ENCODE measurements around the gene STAP2.
A peak's percentile ranks its signal among the peaks of the same experiment; 100 is the strongest.
"Not testable (repeated sequence)": the region's sequence is repeated elsewhere in the genome, so short reads cannot be mapped to it uniquely, and the experiment has no call there.

The STAP2 gene

DNA sequence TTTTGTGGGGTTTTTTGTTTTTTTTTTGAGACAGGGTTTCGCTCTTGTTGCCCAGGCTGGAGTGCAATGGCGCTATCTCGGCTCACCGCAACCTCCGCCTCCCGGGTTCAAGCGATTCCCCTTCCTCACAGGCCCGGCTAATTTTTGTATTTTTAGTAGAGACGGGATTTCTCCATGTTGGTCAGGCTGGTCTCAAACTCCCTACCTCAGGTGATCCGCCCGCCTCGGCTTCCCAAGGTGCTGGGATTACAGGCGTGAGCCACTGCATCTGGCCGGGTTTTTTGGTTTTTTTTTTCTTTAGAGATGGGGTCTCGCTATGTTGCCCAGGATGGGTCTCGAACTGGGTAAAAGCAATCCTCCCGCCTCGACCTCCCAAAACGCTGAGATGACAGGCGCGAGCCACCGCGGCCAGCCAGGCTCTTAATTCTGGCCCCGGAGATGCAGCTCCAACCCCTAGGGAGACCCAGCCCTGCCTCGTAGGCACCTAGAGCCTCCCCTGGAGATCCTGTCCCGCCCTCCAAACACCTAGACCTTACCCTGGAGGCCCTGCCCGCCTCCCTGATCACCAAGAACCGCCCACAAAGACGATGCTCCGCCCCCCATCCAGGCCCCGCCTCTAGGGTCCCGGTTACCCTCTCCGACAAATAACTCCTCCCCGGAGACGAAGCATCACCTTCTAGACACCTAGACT lies 9.5 kb downstream of the STAP2 start:
- not testable (repeated sequence) for DNase-seq (ENCODE audit: extremely low read depth in 1 of 2, low read depth in 1 of 2)

DNA sequence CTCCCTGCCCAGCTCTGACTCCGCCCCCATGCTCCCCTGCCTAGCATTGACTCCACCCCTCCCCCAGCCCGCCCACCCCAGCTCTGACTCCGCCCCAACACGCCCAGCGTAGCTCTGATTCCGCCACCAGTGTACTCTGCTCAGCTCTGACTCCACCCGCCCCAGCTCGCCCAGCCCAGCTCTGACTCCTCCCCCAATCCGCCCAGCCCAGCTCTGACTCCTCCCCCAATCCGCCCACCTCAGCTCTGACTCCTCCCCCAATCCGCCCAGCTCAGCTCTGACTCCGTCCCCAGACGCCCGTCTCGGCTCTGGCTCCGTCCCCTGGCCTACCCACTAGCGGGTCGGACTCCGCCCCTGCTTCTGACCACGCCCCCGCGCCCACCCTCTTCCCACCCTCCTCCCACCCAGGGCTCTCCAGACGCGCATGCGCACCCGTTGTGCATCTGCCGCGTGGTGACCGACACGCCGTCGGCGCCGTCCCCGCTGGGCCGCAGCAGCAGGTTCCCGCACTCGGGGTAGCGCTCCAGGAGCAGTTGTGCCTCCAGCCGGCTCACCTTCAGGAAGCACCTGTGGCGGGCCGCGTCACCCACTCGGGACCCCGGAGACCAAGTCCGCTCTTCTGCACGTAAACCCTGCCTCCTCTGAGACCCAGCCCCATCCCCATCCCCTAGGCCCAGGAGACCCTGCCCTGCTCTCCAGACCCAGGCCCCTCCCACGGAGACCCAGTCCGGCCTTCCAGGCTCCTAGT lies 10.2 kb downstream of the STAP2 start:
- peak; percentile 92 to 98 for DNase-seq (ENCODE audit: extremely low read depth in 1 of 2, low read depth in 1 of 2)

DNA sequence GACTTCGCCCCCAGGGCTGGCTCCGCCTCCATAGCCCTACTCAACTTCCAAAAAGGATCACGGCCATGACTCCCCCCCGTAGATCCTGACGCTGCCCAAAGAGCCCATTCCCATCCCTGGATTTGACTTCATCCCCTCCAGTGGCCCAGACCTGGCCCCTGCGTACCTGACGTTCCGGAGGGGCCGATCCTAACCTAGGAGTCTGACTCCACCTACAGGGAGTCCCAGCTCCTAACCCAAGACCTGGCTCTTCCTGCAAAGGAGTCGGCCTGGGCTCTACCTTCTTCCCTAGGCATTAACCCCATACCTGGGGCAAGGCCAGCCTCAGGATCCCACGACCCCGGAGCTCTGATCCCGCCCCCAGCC lies 10.8 kb downstream of the STAP2 start:
- DNase-seq (ENCODE audit: extremely low read depth in 1 of 2, low read depth in 1 of 2) = no peak

DNA sequence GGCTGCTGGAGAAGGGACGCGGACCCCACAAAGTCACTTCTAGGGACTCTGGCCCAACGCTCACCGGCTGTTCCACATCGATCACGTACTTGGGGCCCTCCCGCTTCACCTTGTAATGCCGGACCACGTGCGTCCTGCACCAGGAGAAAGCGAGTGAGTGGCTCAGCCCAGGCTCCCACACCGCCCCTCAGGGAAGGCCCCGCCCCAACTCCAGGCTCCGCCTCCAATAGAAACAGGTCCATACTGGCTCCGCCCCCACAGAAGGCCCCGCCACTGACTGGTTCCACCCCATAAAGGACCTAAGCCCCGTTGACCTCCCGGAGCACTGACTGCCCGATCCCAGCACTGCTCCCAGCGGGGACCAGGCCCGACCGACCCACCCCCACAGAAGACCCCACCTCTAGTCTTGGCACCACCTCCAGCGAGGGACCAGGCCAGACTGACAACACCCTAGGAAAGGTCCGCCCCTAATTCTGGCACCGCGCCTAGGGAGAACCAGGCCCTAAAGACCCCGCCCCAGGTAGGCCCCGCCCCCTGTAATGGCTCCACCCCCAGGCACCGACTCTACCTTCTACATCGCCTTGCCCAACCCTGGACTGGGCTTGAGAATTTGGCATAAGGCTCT lies 11.3 kb downstream of the STAP2 start:
- peak; percentile 35 to 46 for DNase-seq (ENCODE audit: extremely low read depth in 1 of 2, low read depth in 1 of 2)

DNA sequence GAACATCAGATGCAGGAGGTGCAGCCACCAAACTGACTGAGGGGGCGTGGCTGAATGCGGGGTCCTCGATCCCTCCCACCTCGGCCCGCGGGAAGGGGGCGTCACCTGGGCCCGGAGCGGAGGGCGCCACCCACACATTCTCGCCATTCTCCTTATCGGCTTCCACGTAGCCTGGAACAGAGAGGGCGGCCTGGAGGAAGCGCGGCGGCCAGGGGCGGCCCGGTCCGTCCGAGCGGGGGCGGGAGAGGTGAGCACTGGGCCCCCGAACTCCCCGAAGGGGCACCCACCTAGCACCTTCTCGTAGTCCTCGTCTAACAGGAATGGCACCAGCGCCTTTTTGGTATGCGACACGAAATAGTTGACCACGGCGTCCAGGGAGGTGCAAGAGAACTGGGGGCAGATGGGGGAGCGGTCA lies 11.8 kb downstream of the STAP2 start:
- DNase-seq (ENCODE audit: extremely low read depth in 1 of 2, low read depth in 1 of 2) = no peak

DNA sequence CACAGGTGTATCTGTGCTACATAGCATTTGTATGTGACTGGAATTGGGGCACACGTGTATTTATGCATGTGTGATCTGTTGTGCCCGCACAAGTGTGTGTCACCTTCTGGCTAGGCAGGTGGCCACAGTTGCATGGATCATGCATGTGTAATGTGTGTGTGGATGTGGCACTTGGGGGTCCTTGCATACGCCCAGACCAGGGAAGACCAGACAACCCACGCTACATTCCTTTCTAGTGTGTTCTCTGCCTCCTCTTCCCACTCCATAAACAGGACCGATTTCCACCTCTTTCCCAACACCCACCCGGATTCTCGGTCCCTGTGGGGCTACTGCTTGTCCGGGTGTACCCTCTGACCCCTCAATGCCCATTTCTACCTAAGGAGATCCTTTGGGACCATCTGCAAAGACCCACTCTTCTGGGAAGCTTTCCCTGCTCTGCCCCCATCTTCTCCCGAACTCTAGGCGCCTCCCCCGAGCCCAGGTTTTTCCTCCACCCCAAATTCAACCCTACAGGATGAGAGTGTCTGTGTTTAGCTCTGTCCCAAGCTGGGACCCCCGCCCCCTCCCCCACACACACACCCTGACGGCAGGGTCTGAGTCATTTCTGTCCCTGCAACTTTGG lies 12.3 kb downstream of the STAP2 start:
- no peak for DNase-seq (ENCODE audit: extremely low read depth in 1 of 2, low read depth in 1 of 2)

DNA sequence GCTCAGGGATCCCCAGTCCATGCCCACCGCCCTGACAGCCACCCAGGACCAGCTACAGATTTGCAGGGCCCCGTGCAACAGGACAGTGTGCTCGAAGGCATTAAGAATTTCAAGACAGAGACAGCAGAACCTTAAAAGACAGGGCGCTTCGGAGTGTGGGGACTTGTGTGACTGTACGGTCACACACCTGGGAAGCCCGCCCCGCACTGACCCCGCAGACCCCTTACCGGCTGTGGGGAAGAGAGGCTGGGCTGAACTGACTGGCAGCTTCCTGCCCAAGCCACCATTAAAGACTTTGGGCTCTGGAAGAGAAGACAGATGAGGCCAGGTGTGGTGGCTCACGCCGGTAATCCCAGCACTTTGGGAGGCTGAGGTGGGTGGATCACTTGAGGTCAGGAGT lies 14.4 kb downstream of the STAP2 start:
- no peak for DNase-seq (ENCODE audit: extremely low read depth in 1 of 2, low read depth in 1 of 2)

DNA sequence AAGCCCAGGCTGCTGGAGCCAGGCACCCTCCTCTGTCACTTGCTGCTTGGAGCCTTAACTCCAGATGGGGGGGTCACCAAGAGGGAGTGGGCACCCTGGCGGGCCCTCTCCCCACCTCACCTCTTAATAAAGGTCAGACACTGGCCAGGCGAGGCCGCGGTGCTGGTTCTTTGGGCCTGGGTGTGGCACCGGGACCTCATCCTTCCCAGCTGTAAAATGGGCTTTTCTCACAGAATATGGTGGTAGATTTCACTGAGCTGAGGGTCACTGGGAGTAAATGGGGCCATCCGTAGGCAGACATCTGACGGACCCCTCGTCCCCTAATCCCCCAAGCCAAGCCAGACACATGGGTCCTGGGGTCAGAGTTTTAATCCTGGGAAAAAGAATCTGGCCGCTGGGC lies 14.9 kb downstream of the STAP2 start:
- no peak for DNase-seq (ENCODE audit: extremely low read depth in 1 of 2, low read depth in 1 of 2)

DNA sequence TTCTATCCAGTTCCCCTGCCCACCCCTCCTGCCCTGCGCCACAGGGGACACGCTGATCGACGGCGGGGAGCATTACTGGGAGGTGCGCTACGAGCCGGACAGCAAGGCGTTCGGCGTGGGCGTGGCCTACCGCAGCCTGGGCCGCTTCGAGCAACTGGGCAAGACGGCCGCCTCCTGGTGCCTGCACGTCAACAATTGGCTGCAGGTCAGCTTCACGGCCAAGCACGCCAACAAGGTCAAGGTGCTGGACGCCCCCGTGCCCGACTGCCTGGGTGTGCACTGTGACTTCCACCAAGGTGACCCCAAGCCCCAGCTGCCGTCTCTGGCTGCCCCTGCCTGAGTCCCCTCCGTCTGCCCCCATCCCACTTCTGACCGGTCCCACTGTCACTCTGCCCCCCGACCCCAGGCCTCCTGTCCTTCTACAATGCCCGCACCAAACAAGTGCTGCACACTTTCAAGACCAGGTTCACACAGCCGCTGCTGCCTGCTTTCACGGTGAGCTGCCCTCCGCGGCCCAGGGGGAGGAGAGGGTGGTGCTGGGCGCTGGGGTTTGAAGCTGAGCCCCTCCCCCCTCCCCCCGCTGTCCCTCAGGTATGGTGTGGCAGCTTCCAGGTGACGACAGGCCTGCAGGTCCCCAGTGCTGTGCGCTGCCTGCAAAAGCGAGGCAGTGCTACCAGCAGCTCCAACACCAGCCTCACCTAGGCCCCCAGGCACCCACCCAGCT lies 15.5 kb downstream of the STAP2 start:
- DNase-seq (ENCODE audit: extremely low read depth in 1 of 2, low read depth in 1 of 2) = no peak

DNA sequence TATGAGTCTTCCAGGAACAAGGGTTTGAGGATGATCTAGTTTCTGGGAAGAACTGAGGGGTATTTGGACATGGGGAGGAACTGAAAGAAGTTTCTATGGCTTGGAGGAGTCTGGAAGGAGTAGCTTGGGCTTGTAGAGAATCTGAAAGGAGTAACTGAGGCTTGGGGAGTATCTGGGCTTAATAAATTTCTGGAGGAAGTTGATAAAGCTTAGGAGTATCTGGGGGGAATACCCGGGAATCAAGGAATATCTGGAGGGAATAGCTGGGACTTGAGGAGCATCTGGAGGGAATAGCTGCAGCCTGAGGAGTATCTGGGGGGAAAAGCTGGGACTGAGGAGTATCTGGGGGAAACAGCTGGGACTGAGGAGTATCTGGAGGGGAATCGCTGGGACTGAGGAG lies 18.2 kb downstream of the STAP2 start:
- no peak for DNase-seq (ENCODE audit: extremely low read depth in 1 of 2, low read depth in 1 of 2)

DNA sequence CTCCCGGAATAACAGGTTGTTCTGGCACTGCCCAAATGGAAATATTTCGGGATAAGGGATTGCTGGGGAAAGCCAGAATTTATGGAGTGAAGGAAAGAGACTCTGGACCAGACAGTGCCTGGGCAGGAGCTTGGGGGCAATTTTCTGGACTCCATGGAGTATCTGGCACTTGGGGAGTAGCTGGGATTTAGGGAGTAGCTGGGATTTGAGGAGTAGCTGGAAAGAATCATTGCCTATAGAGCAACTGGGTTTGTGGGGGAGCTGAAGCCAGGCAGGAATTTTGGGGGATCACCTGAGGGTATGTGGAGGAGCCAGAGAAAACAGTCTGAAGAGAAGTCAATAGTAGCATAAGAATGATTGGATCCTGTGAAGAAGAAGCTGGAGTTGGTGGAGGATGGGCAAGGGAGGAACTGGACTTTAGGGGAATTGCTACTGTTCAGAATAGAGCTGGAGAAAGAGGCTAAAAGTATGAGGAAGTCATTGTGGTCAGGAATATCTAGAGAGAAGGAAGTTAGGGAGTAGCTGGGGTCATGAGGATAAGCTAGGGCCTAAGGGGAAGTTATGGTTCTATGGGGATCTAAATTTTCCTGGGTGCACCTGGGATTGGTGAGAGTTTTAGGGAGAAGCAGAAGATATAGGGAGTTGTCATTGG lies 19.4 kb downstream of the STAP2 start:
- DNase-seq (ENCODE audit: extremely low read depth in 1 of 2, low read depth in 1 of 2) = no peak

DNA sequence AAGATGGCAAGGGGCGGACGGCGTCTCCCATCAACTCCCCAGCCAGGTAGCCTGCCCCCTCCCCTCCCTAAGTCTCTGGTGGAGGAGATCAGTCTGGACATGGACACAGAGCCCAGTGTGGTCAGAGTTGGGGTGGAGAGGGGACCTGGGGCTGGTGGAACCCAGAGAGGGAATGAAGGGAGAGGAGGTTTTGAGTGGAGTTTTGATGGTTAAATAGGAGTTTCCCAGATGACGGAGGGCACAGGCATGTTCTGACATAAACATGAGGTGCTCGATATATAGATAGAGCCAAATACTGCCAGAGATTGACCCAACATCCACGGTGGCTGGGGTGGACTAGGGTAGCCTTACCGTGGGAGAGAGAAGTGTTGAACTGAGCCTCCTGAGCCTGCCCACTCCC lies 20.2 kb downstream of the STAP2 start:
- no peak for DNase-seq (ENCODE audit: extremely low read depth in 1 of 2, low read depth in 1 of 2)

DNA sequence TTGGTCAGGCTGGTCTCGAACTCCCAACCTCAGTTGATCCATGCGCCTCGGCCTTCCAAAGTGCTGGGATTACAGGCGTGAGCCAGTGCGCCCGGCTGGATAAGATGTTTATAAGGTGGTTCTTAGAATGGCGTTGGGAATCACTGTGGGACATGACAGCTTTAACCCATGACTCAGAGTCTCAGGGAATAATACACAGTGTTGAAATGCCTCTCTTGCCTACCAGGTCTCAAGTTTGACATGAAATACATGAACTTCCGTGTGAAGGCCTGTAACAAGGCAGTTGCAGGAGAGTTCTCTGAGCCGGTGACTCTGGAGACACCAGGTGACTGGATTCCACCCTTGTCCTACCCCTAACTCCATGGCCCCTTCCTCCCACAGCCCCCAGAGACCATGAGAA lies 21.7 kb downstream of the STAP2 start:
- DNase-seq (ENCODE audit: extremely low read depth in 1 of 2, low read depth in 1 of 2) = no peak

DNA sequence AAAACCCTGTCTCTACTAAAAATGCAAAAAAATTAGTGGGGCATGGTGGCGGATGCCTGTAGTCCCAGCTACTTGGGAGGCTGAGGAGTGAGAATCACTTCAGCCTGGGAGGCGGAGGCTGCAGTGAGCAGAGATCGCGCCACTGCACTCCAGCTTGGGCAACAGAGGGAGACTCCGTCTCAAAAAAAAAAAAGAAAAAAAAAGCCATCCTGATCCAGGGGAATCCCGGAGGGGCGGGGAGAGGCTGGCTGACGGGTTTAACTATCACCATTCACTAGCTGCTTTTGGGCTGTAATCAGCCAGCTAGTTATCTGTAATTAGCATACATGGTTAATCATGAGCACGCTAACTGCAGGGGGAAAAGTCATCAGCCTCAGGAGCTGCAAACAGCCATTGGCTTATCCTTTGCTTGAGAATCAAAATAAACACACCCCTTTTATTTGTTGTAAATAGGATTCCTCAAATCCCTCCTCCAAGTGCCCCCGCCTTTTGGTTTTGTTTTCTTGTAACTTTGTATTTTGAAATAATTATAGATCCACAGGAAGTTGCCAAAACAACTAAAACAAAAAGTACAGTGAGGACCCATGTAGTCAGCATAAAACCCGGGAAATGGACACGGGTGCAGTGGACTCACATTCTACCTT lies 24.7 kb downstream of the STAP2 start:
- no peak for DNase-seq (ENCODE audit: extremely low read depth in 1 of 2, low read depth in 1 of 2)

DNA sequence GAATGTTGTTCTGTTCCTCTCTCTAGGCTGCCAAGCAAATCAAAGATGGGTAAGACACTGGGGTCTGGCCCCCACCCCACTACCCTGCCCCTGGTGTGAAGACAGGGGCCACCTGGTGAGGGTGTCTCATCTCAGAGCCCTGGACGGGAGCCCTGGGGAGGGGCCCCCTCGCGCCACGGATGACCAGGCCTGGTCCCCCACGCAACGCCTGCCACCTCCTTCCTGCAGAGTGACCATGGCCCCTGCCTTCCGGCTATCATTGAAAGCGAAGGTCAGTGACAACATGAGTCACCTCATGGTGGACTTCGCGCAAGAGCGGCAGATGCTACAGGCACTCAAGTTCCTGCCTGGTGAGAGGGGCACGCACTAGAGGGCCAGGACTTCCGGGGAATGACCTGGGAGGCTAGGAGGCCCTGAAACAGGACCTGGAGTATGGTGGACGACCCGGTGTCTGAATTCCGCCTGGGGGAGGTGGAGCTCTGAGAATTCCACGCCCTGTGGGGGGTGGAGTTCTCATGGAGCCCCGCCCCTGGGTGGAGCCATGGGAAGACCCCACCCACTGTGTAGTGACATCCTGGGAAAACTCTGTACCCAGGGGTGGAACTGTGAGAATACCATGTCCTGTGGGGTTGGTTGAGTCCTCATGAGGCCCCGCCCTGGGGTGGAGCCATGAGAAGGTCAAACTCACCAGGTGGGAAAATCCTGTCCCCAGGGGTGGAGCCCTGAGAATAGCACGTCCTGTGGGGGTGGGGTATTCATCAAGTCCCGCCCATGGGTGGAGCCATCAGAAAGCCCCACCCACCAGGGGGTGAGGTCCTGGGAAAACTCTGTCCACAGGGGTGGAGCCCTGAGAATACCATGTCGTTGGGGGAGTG lies 28.1 kb downstream of the STAP2 start:
- DNase-seq (ENCODE audit: extremely low read depth in 1 of 2, low read depth in 1 of 2) = no peak

DNA sequence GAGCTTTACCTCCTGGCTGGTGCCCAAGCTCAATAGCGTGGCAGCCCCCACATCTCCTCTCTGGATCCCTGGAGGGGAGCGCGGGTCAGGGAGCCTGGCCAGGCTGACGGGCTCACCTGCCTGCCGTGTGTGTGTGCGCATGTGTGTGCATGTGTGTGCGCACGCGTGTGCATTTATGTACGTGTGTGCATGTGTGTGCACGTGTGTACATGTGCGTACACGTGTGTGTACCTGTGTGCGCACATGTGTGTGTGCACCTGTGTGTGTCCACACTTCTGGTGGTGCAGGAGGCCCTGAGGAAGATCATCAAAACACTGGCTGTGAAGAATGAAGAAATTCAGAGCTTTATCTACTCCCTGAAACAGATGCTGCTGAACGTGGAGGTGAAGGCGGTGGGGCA lies 33.0 kb downstream of the STAP2 start:
- DNase-seq (ENCODE audit: extremely low read depth in 1 of 2, low read depth in 1 of 2) = no peak

DNA sequence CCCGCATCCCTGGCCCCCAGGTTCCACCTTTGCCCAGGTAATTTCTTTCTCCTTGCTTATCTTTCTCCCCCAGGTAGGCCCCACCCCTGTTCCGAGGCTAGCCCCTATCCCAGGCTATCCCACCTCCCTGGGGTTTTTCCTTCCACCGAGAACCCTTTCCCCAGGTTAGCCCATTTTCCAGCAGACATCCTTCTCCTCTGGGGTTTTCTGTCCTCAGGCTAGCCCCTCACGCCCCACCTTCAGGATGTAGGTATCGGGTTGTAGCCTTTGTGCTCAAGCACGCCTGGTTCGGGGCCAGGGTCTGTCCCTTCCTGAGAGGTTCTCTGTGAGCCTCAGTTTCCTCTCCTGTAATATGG lies 33.4 kb downstream of the STAP2 start:
- DNase-seq (ENCODE audit: extremely low read depth in 1 of 2, low read depth in 1 of 2) = no peak

DNA sequence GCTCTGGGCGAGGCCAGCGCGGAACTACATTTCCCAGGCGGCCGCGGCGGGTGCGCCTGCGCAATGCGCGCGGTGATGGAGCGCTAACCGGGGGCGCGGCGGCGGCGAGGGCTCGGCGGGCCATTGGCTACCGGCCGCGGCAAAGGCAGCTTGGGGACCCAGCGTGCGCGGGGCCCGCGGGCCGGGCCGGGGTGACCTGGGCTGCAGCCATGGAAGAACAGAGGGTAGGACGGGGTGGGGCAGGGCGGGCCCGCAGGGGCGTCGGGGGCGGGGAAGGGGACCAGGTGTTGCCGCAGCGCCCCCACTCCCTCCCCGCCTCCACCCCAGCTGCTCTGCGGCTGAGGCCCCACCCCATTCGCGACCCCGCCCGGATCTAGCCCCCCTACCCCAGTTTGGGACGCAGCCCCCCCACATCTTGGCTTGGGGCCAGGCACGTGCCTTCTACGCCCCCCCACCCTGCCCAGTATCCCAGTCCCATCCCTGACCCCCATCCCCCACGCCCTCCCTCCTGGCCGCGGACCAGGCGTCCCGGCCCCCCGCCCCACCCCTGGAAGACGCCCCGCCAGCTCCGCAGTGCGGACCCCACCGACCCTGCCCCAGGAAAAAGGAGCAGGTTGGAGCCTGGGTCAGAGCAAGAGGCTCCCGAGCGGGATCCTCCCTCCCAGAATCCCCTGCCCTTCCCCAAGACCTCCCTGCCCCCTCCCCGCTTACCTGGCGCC lies 33.9 kb downstream of the STAP2 start, which contains the start of gene FSD1:
TSS of gene FSD1 (plus strand) at position 61 of the 719 bp plus-strand sequence. CDS start at position 210, 149 bp downstream.
- peak in 1 of 2 donors; percentile 46 for DNase-seq (ENCODE audit: extremely low read depth in 1 of 2, low read depth in 1 of 2)
